Measurements from ENCODE around the gene ANXA5.

ANXA5 gene

DNA sequence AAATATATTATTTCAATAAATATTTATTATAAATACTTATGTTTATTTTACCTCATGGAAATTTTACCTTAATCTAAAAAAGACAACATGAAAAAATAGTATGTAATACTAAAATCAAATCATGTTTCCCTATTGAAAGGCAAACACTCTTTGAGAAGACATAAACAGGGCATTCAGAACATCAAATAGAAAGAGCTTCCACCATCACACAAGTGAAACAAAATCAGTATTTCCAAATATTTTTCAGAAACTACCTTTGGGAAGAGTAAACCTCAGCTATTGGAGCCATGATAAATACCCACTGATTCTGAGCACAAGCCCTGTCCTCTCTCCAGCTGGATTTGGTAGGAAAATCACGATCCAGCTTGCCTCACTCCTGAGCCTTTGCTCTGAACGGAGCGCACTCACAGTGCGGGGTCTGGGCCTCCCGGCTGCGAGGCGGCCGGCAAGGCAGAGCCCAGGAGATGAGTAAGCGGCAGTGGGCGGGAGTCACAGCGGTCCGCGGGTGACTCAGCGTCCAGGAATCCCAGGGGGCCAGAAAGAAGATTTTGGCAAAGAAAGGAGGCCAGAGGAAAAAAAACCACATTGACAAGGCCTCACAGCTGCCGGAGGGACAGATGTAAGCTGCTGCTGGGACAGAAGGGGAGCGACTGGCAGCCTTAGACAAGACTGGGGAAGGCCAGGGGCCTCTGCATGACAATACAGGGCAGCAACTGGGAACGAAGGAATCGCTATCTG lies 14.7 kb upstream of the ANXA5 start:
- Histone ChIP-seq H3K4me3 (replicated peaks; ENCODE audit: insufficient read depth, low read length) (no peak overlapping the region), H3K27ac (replicated peaks) (no peak overlapping the region), H3K27me3 (ENCODE audit: insufficient read depth, poor library complexity, severe bottlenecking) (peaks cover 3% of the 10 kb centered on the region)
- no peak for TF ChIP-seq CTCF (IDR thresholded peaks at IDR 0.05; ENCODE audit: insufficient read depth, low read length)
- TF ChIP-seq SPI1 (IDR thresholded peaks at IDR 0.05; ENCODE audit: borderline replicate concordance, low read depth), result no peak
- TF ChIP-seq POLR2AphosphoS5 (IDR thresholded peaks at IDR 0.05; ENCODE audit: low read depth), result no peak
- TF ChIP-seq GABPA (IDR thresholded peaks at IDR 0.05; ENCODE audit: low read depth), result no peak
- TF ChIP-seq, protein P1, sequence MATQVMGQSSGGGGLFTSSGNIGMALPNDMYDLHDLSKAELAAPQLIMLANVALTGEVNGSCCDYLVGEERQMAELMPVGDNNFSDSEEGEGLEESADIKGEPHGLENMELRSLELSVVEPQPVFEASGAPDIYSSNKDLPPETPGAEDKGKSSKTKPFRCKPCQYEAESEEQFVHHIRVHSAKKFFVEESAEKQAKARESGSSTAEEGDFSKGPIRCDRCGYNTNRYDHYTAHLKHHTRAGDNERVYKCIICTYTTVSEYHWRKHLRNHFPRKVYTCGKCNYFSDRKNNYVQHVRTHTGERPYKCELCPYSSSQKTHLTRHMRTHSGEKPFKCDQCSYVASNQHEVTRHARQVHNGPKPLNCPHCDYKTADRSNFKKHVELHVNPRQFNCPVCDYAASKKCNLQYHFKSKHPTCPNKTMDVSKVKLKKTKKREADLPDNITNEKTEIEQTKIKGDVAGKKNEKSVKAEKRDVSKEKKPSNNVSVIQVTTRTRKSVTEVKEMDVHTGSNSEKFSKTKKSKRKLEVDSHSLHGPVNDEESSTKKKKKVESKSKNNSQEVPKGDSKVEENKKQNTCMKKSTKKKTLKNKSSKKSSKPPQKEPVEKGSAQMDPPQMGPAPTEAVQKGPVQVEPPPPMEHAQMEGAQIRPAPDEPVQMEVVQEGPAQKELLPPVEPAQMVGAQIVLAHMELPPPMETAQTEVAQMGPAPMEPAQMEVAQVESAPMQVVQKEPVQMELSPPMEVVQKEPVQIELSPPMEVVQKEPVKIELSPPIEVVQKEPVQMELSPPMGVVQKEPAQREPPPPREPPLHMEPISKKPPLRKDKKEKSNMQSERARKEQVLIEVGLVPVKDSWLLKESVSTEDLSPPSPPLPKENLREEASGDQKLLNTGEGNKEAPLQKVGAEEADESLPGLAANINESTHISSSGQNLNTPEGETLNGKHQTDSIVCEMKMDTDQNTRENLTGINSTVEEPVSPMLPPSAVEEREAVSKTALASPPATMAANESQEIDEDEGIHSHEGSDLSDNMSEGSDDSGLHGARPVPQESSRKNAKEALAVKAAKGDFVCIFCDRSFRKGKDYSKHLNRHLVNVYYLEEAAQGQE (IDR thresholded peaks at IDR 0.05; ENCODE audit: insufficient replicate concordance, low read depth), result no peak
- peak in 1 of 2 experiments; percentile 10 for DNase-seq (ENCODE audit: low read depth in 1 of 2, low spot score in 1 of 2)

- H3K27ac ChIP-seq (replicated peaks), result no peak overlapping the region
- no peak overlapping the region for H3K4me3 ChIP-seq (replicated peaks; ENCODE audit: insufficient read depth, low read length)
- H3K27me3 ChIP-seq (ENCODE audit: insufficient read depth, poor library complexity, severe bottlenecking), result peaks cover 3% of the 10 kb centered on the region
- DNase-seq (ENCODE audit: low read depth in 1 of 2, low spot score in 1 of 2), result no peak
- no peak for TF ChIP-seq CTCF (IDR thresholded peaks at IDR 0.05; ENCODE audit: insufficient read depth, low read length)
- no peak for TF ChIP-seq SPI1 (IDR thresholded peaks at IDR 0.05; ENCODE audit: borderline replicate concordance, low read depth)
- no peak for TF ChIP-seq GABPA (IDR thresholded peaks at IDR 0.05; ENCODE audit: low read depth)
- TF ChIP-seq, protein P1 (IDR thresholded peaks at IDR 0.05; ENCODE audit: insufficient replicate concordance, low read depth), result no peak
- no peak for TF ChIP-seq POLR2AphosphoS5 (IDR thresholded peaks at IDR 0.05; ENCODE audit: low read depth)
These were observed 13.1 kb upstream of the ANXA5 start for GRCh38 chr4:121709766-121710405.

DNA sequence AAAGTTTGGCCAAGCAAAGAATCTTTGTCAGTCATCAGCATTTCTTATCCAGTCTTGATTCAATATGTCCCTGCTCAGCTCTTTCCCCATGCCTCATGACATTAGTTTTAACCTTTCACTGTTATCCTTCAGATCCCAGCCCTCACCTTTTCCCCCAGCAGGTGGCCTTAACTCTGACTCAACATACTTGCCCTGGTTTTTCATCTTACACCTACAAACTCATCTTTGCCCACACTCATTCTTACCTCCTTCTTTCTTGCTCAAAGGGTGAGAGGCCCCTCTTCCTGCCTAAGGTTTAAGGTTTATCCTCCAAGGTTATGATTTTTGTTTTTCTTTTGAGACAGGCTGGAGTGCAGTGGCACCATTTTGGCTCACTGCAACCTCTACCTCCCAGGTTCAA lies 10.6 kb upstream of the ANXA5 start:
- DNase-seq (ENCODE audit: low read depth in 1 of 2, low spot score in 1 of 2), result no peak
- Histone ChIP-seq H3K4me3 (replicated peaks; ENCODE audit: insufficient read depth, low read length) (no peak overlapping the region), H3K27me3 (ENCODE audit: insufficient read depth, poor library complexity, severe bottlenecking) (no peaks in the 10 kb centered on the region), H3K27ac (replicated peaks) (no peak overlapping the region)
- TF ChIP-seq GABPA (IDR thresholded peaks at IDR 0.05; ENCODE audit: low read depth) (no peak), CTCF (IDR thresholded peaks at IDR 0.05; ENCODE audit: insufficient read depth, low read length) (no peak), SPI1 (IDR thresholded peaks at IDR 0.05; ENCODE audit: borderline replicate concordance, low read depth) (no peak), POLR2AphosphoS5 (IDR thresholded peaks at IDR 0.05; ENCODE audit: low read depth) (no peak)
- TF ChIP-seq, protein P1 (IDR thresholded peaks at IDR 0.05; ENCODE audit: insufficient replicate concordance, low read depth), result no peak
